Omental fat pad (tissue), 4 donors: ENCODE data around the gene SENP8. TPM values are rescaled to one million over a fixed set of nuclear protein-coding genes. Genes with fewer than 3 reads are reported as not detected.
"Not testable (repeated sequence)": the region's sequence is repeated elsewhere in the genome, so short reads cannot be mapped to it uniquely, and the experiment has no call there.

ENCODE experiments used
- ATAC-seq: fragments of 150-250 bp; one replicate; pipeline ENCODE4 v1.9.1; 2016; ENCODE audit warnings: mild to moderate bottlenecking, moderate library complexity; ENCODE audit not compliant: low FRiP score
- DNase-seq: peaks from one replicate; pipeline ENCODE4 v3.0.0-alpha.2; 2019; ENCODE audit warnings: low spot score
- total RNA-seq, 4 donors: library from RNA; depleted of rRNA; stranded (reverse); fragments of >200 nt; gene quantifications; one replicate each; pipeline ENCODE4 v1.1.0, GENCODE V29; 2016
- TF ChIP-seq, protein P1 (sequence below), 3 donors: fragments of 450-650 bp; IDR thresholded peaks; one replicate each; pipeline ENCODE4 v1.5.1; 2016 to 2017; ENCODE audit warnings: antibody characterized with exemption in 3 of 3, mild to moderate bottlenecking in 3 of 3, moderate library complexity in 2 of 3

SENP8 gene
- total RNA-seq, 4 donors from 2014 or later, result 0.63 to 2.0 (median 1.0) TPM

- ATAC-seq (no peak), DNase-seq (no peak)
- TF ChIP-seq, protein P1, sequence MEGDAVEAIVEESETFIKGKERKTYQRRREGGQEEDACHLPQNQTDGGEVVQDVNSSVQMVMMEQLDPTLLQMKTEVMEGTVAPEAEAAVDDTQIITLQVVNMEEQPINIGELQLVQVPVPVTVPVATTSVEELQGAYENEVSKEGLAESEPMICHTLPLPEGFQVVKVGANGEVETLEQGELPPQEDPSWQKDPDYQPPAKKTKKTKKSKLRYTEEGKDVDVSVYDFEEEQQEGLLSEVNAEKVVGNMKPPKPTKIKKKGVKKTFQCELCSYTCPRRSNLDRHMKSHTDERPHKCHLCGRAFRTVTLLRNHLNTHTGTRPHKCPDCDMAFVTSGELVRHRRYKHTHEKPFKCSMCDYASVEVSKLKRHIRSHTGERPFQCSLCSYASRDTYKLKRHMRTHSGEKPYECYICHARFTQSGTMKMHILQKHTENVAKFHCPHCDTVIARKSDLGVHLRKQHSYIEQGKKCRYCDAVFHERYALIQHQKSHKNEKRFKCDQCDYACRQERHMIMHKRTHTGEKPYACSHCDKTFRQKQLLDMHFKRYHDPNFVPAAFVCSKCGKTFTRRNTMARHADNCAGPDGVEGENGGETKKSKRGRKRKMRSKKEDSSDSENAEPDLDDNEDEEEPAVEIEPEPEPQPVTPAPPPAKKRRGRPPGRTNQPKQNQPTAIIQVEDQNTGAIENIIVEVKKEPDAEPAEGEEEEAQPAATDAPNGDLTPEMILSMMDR (IDR thresholded peaks at IDR 0.05), result no peak
Measured at GRCh38 chr15:72169921-72170611, 51.9 kb downstream of the SENP8 start.

- TF ChIP-seq, protein P1 (IDR thresholded peaks at IDR 0.05), result no peak
- no peak for DNase-seq
- no peak for ATAC-seq
Measured at GRCh38 chr15:72170691-72171090, 52.5 kb downstream of the SENP8 start.

DNA sequence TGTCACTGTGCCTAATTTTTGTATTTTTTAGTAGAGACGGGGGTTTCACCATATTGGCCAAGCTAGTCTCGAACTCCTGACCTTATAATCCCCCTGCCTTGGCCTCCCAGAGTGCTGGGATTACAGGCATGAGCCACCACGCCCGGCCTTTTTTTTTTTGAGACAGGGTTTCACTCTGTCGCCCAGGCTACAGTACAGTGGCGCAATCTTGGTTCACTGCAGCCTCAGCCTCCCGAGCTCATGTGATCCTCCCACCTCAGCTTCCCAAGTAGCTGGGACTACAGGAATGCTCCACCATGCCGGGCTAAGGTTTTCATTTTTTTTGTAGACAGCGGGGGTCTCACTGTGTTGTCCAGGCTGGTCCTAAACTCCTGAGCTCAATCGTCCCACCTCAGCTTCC is 53.8 kb downstream of the SENP8 start:
- not testable (repeated sequence) for DNase-seq, ATAC-seq

DNA sequence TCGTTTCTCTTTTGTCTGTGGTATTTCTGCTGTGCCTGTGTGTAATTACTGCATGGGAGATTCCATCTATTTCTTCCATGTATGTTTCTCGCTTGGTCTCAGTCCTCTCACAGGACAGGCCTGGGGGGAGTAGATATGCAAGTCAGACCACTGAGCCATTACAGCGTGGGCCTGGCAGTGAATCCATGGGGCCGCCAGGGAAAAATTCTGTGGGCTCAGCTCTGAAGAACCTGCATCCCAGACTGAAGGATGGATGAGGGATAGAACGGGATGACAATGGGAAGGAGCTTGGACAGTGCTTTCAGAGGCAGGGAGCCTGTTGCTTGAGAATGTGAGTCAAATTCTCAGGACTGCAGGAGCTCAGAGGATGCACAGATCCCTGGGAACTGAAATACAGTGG is 54.6 kb downstream of the SENP8 start:
- DNase-seq (no peak), ATAC-seq (no peak)
- TF ChIP-seq, protein P1 (IDR thresholded peaks at IDR 0.05), result no peak

GRCh38 chr15:72173401-72173800 is 55.2 kb downstream of the SENP8 start:
- ATAC-seq (no peak), DNase-seq (no peak)
- TF ChIP-seq, protein P1 (IDR thresholded peaks at IDR 0.05), result no peak

DNA sequence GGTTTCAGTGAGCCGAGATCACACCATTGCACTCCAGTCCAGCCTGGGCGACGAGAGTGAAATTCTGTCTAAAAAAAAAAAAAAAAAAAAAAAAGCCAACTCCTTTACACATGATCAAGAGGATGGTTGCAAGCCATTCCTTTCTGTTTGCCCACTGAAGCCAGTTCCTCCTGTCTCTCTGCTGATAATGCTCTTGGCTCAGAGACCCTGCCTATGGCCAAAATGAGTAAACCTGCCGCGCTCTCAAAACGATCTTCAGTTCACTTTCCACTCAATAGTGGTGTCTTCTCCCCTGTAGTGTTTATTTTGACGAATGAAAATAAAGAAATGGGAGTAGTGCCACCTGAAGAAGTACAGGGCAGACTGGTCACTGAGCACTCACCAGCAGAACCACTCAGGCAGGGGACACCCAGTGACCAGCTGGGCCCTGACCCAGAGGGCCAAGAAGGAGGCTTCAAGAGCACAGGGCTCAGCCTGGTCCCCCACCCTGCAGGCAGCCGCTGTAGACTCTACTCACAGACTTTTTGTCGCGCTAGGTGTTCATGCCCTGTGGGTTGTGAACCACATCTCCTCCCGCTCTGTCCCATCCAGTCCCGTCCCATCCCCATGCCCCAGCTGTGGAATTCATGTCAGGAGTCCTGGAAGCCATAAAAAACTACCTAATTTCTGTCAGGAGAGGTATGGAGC is 55.8 kb downstream of the SENP8 start:
- TF ChIP-seq, protein P1 (IDR thresholded peaks at IDR 0.05), result no peak
- no peak for ATAC-seq
- DNase-seq, result no peak

GRCh38 chr15:72174551-72175165 is 56.5 kb downstream of the SENP8 start:
- ATAC-seq, result no peak
- DNase-seq, result no peak
- TF ChIP-seq, protein P1 (IDR thresholded peaks at IDR 0.05), result no peak
